ENCODE measurements around the gene ATG13. TPM values are rescaled to one million over a fixed set of nuclear protein-coding genes. Genes with fewer than 3 reads are reported as not detected.

ATG13 gene
- total RNA-seq (100 to 1,000 TPM in 5 of 9 donors, 10 to 100 TPM in 4; 39.8 to 177 (median 108) TPM), polyA plus RNA-seq (10 to 100 TPM; 31.0 to 62.9 (median 57.0) TPM)
- long read RNA-seq, donor 1, full-length matches to known transcripts: 2 of 11 reads
- long read RNA-seq, donor 1, partial matches to known transcripts: 0 of 11 reads
- long read RNA-seq, donor 1, other reads (novel, unspliced or antisense): 9 of 11 reads
- long read RNA-seq, donor 2, full-length matches to known transcripts: 3 of 3 reads
- long read RNA-seq, donor 2, partial matches to known transcripts: 0 of 3 reads
- long read RNA-seq, donor 2, other reads (novel, unspliced or antisense): 0 of 3 reads
- long read RNA-seq, donor 3, full-length matches to known transcripts: 4 of 9 reads
- long read RNA-seq, donor 3, partial matches to known transcripts: 5 of 9 reads
- long read RNA-seq, donor 3, other reads (novel, unspliced or antisense): 0 of 9 reads
- long read RNA-seq, donor 4, full-length matches to known transcripts: 12 of 26 reads
- long read RNA-seq, donor 4, partial matches to known transcripts: 3 of 26 reads
- long read RNA-seq, donor 4, other reads (novel, unspliced or antisense): 11 of 26 reads
- long read RNA-seq, donor 5, full-length matches to known transcripts: 62 of 134 reads
- long read RNA-seq, donor 5, partial matches to known transcripts: 23 of 134 reads
- long read RNA-seq, donor 5, other reads (novel, unspliced or antisense): 49 of 134 reads
- long read RNA-seq, donor 6, full-length matches to known transcripts: 3 of 15 reads
- long read RNA-seq, donor 6, partial matches to known transcripts: 1 of 15 reads
- long read RNA-seq, donor 6, other reads (novel, unspliced or antisense): 11 of 15 reads
- long read RNA-seq, donor 7, full-length matches to known transcripts: 1 of 1 reads
- long read RNA-seq, donor 7, partial matches to known transcripts: 0 of 1 reads
- long read RNA-seq, donor 7, other reads (novel, unspliced or antisense): 0 of 1 reads
- long read RNA-seq, donor 8, full-length matches to known transcripts: 10 of 10 reads
- long read RNA-seq, donor 8, partial matches to known transcripts: 0 of 10 reads
- long read RNA-seq, donor 8, other reads (novel, unspliced or antisense): 0 of 10 reads
- long read RNA-seq, donor 9, full-length matches to known transcripts: 3 of 9 reads
- long read RNA-seq, donor 9, partial matches to known transcripts: 6 of 9 reads
- long read RNA-seq, donor 9, other reads (novel, unspliced or antisense): 0 of 9 reads
- long read RNA-seq, donor 10, full-length matches to known transcripts: 2 of 2 reads
- long read RNA-seq, donor 10, partial matches to known transcripts: 0 of 2 reads
- long read RNA-seq, donor 10, other reads (novel, unspliced or antisense): 0 of 2 reads

- peak; percentile 87 to 92 (median 90) for DNase-seq
- intact Hi-C loops (cut with DNase I): no loop called here
- H3K27ac ChIP-seq: peak within 1 kb of the TSS; percentile 91 to 98 (median 95)
- H3K9me3 ChIP-seq (replicated peaks in 1 of 3): no peaks in the 10 kb centered on the region
- H3K4me3 ChIP-seq: peak within 1 kb of the TSS; percentile 92 to 100 (median 96)
- TF ChIP-seq CTCF (IDR thresholded peaks at IDR 0.05) (peak; percentile 55 to 80 (median 73)), POLR2A (IDR thresholded peaks at IDR 0.05) (peak; percentile 72 to 80)
- H3K27me3 ChIP-seq: no peaks in the 10 kb centered on the region
- WGBS, 4 donors: 0 to 2% (median 0%) methylated on average over 35 to 72 of the region's 72 CpGs
- peaks cover 0 to 9% of the 10 kb centered on the region in 2 donors for H3K36me3 ChIP-seq (replicated peaks in 1 of 2)
- H3K4me1 ChIP-seq (replicated peaks in 1 of 2): peaks cover 12 to 24% of the 10 kb centered on the region in 2 donors
Measured at GRCh38 chr11:46617134-46617971, at the start of gene ATG13, which contains the start of gene HARBI1. ATG13 (plus strand) TSS chr11:46617553; CDS start chr11:46644292, 26,739 bp downstream. HARBI1 (minus strand) TSS chr11:46617227; CDS start chr11:46616237, 990 bp downstream.

- DNase-seq: no peak
- H3K4me1 ChIP-seq (replicated peaks in 1 of 2): peaks cover 8 to 25% of the 10 kb centered on the region in 2 donors
- H3K27ac ChIP-seq: no peak overlapping the region
- WGBS, 4 donors: 54 to 66% (median 60%) methylated on average over 2 of the region's 2 CpGs
- no peak overlapping the region for H3K4me3 ChIP-seq
- intact Hi-C loops (cut with DNase I): no loop called here
- no peaks in the 10 kb centered on the region for H3K36me3 ChIP-seq (replicated peaks in 1 of 2)
- H3K27me3 ChIP-seq: no peaks in the 10 kb centered on the region
- TF ChIP-seq CTCF (IDR thresholded peaks at IDR 0.05) (no peak), POLR2A (IDR thresholded peaks at IDR 0.05) (no peak)
- no peaks in the 10 kb centered on the region for H3K9me3 ChIP-seq (replicated peaks in 1 of 3)
Measured at GRCh38 chr11:46570790-46571398, 46.5 kb upstream of the ATG13 start.

GRCh38 chr11:46574656-46575055 is 42.7 kb upstream of the ATG13 start:
- no peak for DNase-seq
- H3K27ac ChIP-seq: no peak overlapping the region
- no peaks in the 10 kb centered on the region for H3K36me3 ChIP-seq (replicated peaks in 1 of 2)
- H3K9me3 ChIP-seq (replicated peaks in 1 of 3): no peaks in the 10 kb centered on the region
- TF ChIP-seq POLR2A (IDR thresholded peaks at IDR 0.05) (no peak), CTCF (IDR thresholded peaks at IDR 0.05) (no peak)
- no peak overlapping the region for H3K4me3 ChIP-seq
- no peaks in the 10 kb centered on the region for H3K27me3 ChIP-seq
- WGBS, 4 donors: 13 to 28% (median 19%) methylated on average over 1 of the region's 1 CpG
- peaks cover 8 to 48% of the 10 kb centered on the region in 2 donors for H3K4me1 ChIP-seq (replicated peaks in 1 of 2)
- intact Hi-C loops (cut with DNase I): no loop called here

All from adrenal gland (tissue), 19 donors.